Camera-type eye (tissue), 1 donor: ENCODE measurements around the gene TMPRSS11F. TPM values are rescaled to one million over a fixed set of nuclear protein-coding genes. Genes with fewer than 3 reads are reported as not detected.

Experiments
- total RNA-seq: library from RNA; depleted of rRNA; stranded (reverse); fragments of >200 nt; gene quantifications from one replicate; pipeline ENCODE4 v1.2.3, GENCODE V29; 2014

TMPRSS11F gene
- total RNA-seq, result not detected

GRCh38 chr4:68129793-68130192 lies at the start of gene TMPRSS11F:
Gene TMPRSS11F (minus strand): TSS chr4:68129869. CDS start chr4:68129820, 49 bp downstream.

Other genes starting within 250 kb of the TMPRSS11F start
- 0.71 TPM for gene TMPRSS11D, start 245.9 kb downstream of the TMPRSS11F start, total RNA-seq
- gene TMPRSS11A, start 166.4 kb downstream of the TMPRSS11F start, total RNA-seq, result 0.33 TPM
- 0.44 TPM for gene TMPRSS11B, start 115.8 kb upstream of the TMPRSS11F start, total RNA-seq
- gene YTHDC1, start 220.2 kb upstream of the TMPRSS11F start, total RNA-seq, result 175 TPM